Right ventricle myocardium inferior (tissue), 1 donor: ENCODE data around the gene TTC39C. TPM values are rescaled to one million over a fixed set of nuclear protein-coding genes. Genes with fewer than 3 reads are reported as not detected.
A peak's percentile ranks its signal among the peaks of the same experiment; 100 is the strongest.
"Not testable (repeated sequence)": the region's sequence is repeated elsewhere in the genome, so short reads cannot be mapped to it uniquely, and the experiment has no call there.

Source experiments
- ATAC-seq: fragments of 200-7000 bp; cut with Tn5 transposase; one replicate; pipeline ENCODE4 v1.9.1; 2020; ENCODE audit warnings: mild to moderate bottlenecking, moderate library complexity
- DNase-seq: peaks from one replicate; pipeline ENCODE4 v3.0.0; 2021; ENCODE audit errors: missing footprints
- intact Hi-C: fragments of 100-400 bp; cut with DNase I; formaldehyde crosslinking; loops from one replicate; pipeline ENCODE4 v1.11.0; 2022
- total RNA-seq: library from RNA; stranded (reverse); fragmentation: NEBNext Ultra II Directional; extraction: Animal tissue kit (Norgen Biotek cat#: 25700); gene quantifications from one replicate; pipeline ENCODE4 v1.2.1, GENCODE V29; 2021
- donor health status: DM: no; HTN: yes; CAD: no; lungs with severe emphysema.

Gene TTC39C
- total RNA-seq, 1 donor from 2014 or later: 4.0 TPM

DNA sequence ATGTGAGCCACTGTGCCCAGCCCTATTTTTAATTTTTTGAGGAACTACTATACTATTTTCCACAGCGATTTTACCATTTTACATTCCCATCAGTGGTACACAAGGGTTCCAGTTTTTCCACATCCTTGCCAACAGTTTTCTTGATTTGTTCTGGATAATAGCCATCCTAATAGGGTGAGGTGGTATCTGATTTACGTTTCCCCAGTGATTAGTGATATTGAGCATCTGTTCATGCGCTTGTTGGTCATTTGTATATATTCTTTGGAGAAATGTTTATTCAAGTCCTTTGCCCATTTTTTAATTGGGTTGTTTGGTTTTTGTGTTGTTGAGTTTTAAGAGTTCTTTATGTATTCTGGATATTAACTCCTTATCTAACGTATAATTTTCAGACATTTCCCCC, 20.8 kb downstream of the TTC39C start:
- no peak for ATAC-seq
- no peak for DNase-seq
- intact Hi-C loops: no loop called here

DNA sequence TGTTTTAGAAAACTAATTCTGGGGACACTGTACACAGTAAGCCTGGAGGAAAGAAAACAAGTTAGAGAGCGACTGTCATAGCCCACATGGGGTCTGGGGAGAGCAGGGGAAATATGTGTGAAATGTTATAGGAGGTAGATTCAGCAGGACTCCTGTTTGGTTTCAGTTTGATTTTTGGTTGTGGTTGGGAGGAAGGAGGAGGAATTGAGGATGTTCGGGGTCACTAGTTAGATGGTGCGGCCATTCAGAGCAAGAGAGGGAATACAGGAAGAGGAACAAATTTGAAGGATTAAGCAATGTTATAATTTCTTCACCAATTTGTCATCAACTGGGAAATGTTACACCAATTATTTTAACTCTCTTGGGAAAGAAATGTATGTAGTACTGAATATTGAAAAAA, 25.1 kb downstream of the TTC39C start:
- DNase-seq (no peak), ATAC-seq (no peak)
- intact Hi-C loops: no loop called here

DNA sequence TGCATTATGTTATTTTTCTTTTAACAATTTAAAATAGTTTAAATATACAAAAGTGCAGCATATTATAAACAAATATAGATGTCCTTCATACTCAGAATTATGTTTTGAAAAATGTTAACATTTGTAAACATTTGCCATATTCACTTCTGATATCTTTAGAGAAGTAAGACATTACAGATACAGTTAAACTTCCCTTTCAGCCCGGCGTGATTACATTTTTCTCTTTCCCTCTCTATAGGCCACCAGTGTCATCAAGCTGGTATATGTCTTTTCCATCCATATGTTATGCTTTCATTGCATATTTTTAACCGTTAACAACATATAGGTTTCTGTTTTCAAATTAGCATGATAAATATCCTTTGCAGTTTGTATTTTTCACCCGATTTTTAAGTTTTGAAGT, 27.1 kb downstream of the TTC39C start:
- intact Hi-C loops: no loop called here
- ATAC-seq: no peak
- DNase-seq: no peak

DNA sequence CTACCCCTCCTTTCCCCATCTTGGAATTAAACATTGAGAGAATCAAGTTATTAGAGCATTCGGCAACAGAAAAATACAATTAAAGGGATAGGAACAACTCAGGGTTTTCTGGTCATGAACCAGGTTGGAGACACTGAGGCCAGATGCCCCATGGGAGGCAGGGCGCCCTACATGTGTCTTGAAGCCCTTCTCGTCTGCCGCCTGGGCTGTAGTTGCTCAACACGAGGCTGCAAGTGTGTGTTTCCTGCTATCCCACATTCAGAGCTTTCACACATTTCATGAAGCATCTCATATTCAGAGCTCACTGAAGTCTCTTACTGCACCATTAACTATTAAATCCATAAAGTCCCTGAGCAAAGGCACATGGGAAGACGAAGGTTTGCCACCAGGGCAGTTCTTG, 28.8 kb downstream of the TTC39C start:
- intact Hi-C loops: no loop called here

DNA sequence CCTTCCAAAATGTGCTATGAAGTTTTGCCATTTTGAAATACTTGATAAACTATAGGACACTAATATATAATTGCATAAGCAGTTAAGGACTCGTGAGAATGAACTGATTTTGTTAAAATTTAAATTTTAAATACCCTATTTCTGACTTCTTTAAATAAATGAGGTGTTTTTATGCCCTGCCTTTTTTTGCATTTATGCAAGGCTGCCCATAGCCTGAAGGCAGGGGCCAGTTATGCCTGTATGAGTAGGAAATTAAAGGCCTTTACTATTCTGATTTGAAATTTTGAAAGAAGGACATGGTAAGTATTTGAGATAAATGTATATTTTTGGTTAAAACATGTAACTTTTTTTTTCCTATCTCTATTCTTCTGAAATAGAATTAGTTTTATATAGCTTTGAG, 33.7 kb downstream of the TTC39C start:
- DNase-seq (no peak), ATAC-seq (no peak)
- intact Hi-C loops: no loop called here

More for the DNA sequence above, 28.8 kb downstream of the TTC39C start:
- ATAC-seq (no peak), DNase-seq (no peak)

DNA sequence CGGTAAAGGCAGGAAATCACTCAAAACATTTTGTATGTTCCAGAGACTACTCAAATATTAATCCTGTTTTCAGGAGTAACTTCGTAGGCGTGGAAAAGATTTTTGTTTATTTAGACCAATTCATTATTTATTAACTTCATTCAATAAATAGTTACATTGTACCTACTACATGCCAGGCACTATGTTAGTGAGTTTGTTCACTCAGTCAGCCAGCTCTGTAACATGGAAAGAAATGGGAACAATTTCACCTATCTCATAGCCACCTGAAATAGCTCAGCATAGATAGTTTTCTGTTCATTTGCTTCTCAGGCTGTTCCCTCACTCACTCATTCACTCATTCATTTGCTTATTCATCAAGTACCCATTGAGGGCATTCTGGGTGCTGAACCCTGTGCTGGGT, 34.6 kb downstream of the TTC39C start:
- intact Hi-C loops: no loop called here
- ATAC-seq (no peak), DNase-seq (no peak)

DNA sequence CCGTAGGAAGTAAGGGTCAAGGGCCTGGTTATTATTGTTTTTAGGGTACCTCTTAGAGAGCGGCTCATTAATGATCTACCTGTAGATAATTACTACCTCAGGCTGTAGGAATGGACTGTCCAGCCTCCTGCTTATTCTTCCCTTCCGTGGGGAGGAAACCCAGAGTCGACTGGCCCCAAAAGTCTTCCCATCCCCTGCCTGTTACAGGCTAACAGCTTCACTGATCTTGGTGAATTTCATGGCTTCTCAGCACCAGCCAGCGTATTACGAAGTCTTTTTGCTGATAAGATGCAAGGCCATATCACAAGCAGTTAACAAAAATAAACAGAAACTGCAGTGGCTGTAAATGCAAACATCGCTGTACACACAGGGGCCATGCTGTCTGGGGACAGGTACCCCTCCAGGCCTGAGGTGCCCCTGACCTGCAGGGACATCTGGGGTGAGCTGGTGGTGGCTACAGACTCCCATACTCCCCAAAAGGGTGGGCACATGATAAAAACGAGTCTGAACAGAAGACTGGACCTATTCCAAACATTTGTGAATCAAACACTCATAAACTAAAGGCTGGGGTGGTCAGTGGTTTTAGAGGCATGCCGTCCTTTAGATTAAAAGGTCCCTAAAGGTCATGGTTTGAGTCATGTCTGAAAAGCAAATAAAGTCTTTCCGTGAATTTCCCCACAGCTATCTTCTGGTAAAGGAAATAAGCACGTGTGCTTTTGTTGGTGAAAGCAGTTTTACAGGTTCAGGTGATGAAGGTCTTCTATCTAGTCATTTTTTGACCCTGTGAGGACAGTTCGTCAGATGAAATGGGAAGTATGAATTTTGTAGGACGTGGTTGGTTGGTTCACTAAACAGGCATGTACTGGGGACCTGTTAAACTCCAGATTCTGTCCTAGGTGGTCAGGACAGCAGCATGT, 36.7 kb downstream of the TTC39C start:
- DNase-seq: no peak
- intact Hi-C loops: no loop called here
- no peak for ATAC-seq

DNA sequence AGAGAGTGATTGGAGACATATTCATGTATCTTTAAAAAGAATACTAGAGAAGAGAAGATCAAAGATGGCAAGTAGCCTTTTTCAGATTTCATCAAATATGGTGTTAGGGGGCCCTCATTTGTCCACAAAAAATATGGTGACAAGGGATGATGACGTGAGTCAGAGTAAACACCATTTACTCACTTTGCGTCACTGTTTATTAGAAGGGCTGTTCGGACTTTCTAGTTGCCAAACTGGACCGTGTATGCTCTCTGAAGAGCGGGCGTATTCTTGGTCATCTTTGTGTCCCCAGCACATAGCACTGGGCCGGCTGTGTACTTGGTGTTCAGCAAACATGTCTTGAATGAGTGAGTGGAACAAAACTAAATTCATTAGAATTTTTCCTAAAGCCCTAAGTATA, 37.5 kb downstream of the TTC39C start:
- DNase-seq (no peak), ATAC-seq (no peak)
- intact Hi-C loops: no loop called here

DNA sequence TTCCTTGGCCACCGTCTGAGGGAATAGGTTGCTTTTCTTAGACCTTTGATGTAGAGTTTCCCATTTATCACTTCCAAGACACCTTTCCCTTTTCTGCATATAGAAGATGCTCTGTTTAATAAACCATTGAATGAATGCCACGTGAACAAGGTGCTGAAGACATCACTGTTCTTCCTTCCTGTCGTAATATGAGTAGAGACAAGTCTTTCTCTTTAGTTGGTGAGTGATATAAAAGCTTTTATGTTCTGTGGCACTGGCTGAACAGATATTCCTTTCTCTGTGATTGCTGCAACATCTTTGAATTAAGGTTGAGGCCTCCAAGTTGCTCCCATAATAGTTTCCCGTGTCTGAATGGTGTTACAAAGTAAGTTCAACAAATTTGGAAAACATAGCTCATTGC, 38.7 kb downstream of the TTC39C start:
- DNase-seq (no peak), ATAC-seq (no peak)
- intact Hi-C loops: no loop called here

DNA sequence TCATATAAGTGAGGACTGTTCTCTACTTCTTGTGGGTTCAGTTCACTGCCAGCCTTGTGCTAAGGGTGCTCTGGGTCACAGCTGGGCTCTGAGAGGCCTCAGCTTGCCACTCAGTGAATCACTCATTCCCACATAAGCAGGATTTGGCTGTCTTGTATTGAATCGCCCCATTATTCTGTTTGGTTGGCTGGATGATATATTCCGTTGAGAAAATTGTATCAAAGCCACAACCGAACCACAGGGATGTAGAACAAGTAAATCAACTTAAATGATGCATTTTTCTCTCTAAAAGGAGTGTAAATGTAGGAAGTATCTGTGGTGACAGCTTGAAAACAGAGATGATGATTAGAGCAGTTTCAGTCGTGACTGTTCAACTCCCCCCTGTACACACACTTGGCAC, 39.6 kb downstream of the TTC39C start:
- ATAC-seq (no peak), DNase-seq (no peak)
- intact Hi-C loops: no loop called here

DNA sequence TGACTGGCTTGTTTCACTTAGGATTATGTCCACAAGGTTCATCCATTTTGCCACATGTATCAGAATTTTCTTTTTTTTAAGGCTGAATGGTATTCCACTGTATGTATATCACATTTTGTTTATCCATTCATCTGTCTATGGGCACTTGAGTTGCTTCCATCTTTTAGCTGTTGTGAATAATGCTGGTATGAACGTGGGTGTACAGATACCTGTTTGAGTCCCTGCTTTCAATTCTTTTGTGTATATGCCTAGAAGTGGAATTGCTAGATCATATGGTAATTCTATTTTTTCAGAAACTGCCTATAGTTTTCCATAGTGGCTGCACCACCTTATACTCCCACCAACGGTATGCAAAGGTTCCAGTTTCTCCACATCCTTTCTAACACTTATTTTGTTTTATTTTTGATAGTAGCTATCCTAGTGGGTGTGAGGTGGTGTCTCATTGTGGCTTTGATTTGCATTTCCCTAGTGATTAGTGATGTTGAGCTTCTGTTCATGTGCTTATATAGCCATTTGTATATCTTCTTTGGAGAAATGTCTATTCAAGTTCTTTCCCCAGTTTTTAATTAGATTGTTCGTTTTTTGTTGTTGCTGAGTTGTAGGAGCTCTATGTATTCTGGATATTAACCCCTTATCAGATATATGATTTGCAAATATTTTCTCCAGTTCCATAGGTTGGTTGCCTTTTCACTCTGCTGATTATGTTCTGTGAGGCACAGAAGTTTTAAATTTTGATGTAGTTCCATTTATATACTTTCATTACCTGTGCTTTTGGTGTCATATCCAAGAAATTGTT, 40.7 kb downstream of the TTC39C start:
- DNase-seq (no peak), ATAC-seq (no peak)
- intact Hi-C loops: no loop called here

DNA sequence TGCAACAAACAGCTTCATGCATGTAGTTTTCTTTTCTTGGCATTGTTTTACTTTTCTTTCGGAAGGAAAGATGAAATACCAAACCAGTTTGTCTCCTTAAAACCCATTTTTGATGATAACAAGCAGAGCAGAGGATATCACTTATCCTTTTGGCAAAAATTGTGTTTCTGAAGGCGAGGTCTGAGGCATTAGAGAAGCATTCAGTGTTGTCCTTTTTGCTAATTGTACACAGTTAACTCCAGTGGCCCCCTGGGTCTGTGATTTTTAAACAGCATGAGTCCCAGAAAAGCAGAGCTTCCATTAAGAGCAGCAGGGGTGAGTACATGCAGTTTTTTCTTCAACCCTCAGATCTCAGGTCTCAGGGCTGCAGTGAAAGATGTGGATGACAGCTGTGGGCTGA, 41.3 kb downstream of the TTC39C start:
- intact Hi-C loops: no loop called here
- ATAC-seq (no peak), DNase-seq (no peak)

DNA sequence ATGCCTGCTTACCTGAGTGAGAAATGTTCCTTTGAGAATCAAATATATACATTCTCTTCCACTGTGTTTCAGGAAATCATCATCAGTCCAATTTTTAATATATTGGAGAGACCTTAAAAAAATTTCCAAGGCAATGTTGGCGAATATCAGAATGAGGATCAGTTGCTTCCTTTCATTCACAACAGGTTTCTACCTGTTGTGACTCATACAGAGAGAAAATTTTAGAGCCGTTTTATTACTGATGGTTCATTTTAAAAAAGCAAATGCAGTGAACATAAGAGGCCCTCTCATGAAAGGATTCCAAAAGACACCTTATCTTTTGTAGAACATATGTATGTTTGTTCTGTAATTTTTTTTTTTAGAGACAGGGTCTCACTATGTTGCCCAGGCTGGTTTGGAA, 42.0 kb downstream of the TTC39C start:
- intact Hi-C loops: no loop called here
- no peak for ATAC-seq
- DNase-seq: no peak

DNA sequence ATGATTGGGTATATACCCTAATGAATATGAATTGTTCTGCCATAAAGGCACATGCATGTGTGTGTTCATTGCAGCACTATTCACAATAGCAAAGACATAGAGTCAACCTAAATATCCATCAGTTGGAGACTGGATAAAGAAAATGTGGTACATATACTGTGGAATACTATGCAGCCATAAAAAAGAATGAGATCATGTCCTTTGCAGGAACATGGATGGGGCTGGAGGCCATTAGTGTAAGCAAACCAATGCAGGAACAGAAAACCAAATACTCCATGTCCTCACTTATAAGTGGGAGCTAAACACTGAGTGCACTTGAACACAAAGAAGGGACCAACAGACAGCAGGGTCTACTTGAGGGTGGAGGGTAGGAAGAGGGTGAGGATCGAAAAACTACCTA, 43.2 kb downstream of the TTC39C start:
- no peak for ATAC-seq
- intact Hi-C loops: no loop called here
- no peak for DNase-seq

DNA sequence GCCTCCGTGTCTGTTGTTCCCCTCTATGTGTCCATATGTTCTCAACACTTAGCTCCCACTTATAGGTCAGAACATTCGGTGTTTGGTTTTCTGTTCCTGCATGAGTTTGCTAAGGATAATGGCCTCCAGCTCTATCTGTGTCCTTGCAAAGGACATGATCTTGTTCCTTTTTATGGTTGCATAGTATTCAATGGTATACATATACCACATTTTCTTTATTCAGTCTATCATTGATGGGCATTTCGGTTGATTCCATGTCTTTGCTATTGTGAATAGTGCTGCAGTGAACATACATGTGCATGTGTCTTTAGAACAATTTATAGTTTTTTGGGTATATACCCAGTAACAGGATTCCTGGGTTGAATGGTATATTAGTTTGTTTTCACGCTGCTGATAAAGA, 44.8 kb downstream of the TTC39C start:
- DNase-seq, intact Hi-C loops, ATAC-seq: not testable (repeated sequence)

DNA sequence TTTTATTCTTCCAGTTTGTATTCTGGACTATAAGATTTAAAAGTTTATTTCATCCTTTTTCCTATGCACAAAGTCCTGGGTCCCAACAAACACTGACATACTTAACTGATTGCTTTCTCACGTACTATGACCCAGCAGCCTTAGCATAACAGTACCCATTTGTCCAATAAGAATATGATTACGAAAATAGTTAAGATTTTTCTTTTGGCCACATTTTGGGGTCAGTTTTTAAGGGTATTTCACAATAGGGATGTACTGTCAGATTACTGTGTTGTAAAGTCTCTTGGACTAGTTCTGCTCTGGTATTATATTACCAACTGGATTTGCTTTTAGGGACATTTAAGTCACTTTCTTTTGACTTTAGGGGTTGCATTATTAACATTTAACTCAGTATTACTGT, 46.1 kb downstream of the TTC39C start:
- DNase-seq (no peak), ATAC-seq (peak; percentile 37)
- intact Hi-C loops: no loop called here

DNA sequence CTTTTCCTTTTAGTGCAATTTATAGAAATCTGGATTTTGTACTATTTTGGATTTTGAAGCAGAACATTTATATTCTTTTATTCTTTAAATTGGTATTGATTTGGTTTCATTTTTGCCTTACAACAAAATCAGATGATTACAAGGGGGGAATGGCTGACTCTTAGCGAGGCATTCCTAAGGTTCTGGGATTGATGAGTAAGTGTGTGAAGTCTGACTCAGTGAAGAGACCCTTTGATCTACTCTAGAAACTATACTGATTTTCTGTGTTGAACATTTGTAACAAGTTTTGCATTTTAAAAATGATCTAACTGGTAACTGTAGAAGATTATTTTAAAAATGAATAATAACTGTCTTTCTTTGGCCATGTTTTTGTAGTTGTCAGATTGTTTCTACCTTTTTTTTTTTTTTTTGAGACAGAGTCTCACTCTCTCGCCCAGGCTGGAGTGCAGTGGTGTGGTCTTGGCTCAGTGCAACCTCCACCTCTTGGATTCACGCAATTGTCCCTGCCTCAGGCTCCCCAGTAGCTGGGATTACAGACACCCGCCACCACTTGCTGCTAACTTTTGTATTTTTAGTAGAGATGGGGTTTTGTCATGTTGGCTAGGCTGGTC, 48.7 kb downstream of the TTC39C start:
- DNase-seq (no peak), ATAC-seq (no peak)
- intact Hi-C loops: no loop called here

DNA sequence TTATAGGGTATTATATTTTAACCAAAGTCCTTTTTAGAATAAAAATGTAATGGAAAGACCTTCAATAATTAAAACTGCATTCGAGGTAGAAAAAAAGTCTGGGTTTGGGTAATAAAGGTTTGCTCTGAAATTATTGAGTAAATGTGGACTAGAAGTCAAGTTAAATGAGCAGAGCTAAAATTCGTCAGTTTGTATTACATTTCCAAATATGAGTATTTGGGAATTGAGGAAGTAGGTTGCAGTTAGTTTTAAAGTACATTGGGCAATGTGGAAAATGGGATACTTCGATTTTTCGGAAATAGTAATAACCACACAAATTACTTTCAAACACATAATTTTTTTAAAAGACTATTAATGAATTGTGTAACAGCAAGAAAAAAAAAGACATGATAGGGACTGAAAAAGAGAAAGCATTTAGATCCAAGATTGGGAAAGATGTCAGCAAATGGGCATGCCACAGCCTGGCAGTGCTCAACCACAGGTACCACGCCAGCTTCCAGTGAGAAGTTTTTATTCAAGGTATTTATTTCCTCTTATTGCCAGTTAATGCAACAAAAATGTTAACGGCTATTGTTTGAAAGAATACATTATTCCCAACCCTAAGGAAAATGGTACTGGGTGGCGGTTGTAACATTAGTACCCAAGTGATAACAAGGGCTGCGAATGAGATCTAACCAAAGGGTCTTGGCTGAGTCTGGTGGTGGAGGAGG, 50.0 kb downstream of the TTC39C start:
- intact Hi-C loops: no loop called here
- ATAC-seq: no peak

DNA sequence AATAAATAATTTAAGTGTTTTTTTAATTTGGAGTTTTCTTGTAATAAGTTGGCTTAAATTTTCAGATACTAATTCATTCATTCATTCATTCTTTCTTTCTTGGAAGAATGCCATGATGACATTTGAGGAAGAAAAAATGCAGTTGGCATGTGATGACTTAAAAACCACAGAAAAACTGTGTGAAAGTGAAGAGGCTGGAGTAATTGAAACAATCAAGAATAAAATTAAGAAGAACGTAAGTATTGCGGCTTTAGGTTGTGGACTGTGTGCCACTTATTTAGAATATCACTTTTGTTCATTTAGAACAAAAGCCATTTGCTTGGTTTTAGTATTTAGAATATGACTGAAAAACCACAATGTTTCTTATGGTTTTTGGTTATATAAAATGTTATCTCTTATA, 51.4 kb downstream of the TTC39C start:
- DNase-seq: no peak

More for the DNA sequence above, 50.0 kb downstream of the TTC39C start:
- DNase-seq: no peak

More for the DNA sequence above, 51.4 kb downstream of the TTC39C start:
- intact Hi-C loops: no loop called here
- no peak for ATAC-seq
